ENCODE measurements around the gene GP1BB. TPM values are rescaled to one million over a fixed set of nuclear protein-coding genes. Genes with fewer than 3 reads are reported as not detected.

Gene GP1BB
- polyA plus RNA-seq, 2 of the 4 experiments (the other 2 are of a cell fraction), result 0.06 to 0.48 TPM

DNA sequence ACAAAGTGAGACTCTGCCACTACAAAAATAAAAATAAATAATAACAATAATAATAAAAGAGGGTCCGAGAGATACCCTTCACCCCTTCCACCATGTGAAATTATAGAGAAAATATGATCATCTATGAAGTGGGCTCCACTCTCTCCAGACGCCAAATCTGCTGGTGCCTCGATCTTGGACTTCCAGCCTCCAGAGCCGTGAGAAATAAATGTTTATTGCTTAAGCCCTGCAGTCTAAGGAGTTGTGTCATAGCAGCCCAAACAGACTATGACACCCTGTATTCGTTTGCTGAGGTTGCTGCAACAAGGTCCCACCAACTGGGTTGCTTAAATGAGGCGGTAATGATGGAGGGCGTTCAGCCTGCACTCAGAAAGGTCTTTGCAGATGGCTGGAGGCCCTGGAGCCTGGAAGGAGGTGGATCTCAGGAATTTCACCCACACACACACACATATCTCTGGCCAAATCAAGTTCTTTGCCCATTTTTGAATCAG, 16.6 kb upstream of the GP1BB start (continued):
- TF ChIP-seq HOXB5 (CRISPR knock-in tag; IDR thresholded peaks at IDR 0.05) (no peak), MYC (IDR thresholded peaks at IDR 0.05; ENCODE audit: borderline replicate concordance, low read length) (no peak)

DNA sequence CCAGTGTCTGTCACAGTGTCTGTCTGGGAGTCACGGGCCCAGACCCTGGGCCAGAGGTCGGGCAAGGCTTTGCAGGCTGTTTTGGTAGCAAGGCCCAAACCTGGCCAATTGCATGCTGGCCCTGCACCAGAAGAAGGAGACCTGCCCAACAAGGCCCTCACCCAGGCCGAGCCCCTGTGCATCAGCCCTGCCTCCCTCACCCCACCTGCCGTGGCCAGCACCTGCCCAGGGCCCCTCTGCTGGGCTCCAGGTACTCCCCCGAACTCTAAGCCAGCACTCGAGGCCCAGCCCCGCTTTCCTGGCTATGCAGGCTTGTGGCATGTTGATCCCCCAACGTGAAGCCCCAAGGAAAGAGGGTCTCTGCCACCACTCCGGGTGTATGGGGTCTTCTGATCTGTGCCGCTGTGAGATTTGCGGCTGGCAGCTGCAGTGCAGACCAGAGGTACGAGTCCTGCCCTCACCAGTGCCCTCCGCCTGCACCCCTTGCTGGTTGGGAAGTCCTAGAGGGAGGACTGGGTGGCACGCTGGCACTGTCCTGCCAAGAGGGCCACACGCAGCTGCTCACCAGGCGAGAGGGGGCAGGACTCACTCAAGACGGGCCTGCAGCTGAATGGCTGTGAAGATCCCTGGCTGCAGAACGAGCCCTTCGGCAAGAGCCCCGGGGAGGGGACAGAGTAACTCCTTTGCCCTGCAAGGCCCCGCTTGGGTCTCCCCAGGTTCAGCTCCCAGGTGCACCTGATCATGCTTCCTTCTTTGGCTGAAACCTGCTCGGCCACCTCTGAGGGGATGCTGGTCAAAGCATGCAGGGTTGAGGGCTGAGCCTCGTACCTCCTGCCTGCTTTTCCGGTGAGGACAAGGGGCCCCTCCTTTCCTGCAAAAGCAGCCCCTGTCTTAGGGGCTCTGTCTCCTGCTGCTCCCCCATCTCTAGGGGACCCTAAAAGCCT, 15.7 kb upstream of the GP1BB start:
- 84% methylated on average over 7 of the region's 24 CpGs for WGBS (ENCODE audit: missing lambda C conversion rate)
- POLR2A ChIA-PET, result no interaction called here
- H3K9me3 ChIP-seq, result no peaks in the 10 kb centered on the region
- DNase-seq (ENCODE audit: low read depth in 1 of 2, low spot score in 1 of 2) (no peak), FAIRE-seq (no peak), ATAC-seq (no peak)
- H3K4me1 ChIP-seq, result no peaks in the 10 kb centered on the region
- H3K27ac ChIP-seq, result no peak overlapping the region
- H3K4me2 ChIP-seq, result no peak overlapping the region
- TF ChIP-seq ZFP36 (IDR thresholded peaks at IDR 0.05; ENCODE audit: borderline replicate concordance, partially characterized antibody), result no peak
- TF ChIP-seq KDM1A (IDR thresholded peaks at IDR 0.05; ENCODE audit: low read depth), result no peak
- TF ChIP-seq PHF8 (IDR thresholded peaks at IDR 0.05; ENCODE audit: borderline replicate concordance, low read depth), result no peak
- no peak for TF ChIP-seq CHD2 (IDR thresholded peaks at IDR 0.05; ENCODE audit: low read length, partially characterized antibody)
- TF ChIP-seq, protein P1, sequence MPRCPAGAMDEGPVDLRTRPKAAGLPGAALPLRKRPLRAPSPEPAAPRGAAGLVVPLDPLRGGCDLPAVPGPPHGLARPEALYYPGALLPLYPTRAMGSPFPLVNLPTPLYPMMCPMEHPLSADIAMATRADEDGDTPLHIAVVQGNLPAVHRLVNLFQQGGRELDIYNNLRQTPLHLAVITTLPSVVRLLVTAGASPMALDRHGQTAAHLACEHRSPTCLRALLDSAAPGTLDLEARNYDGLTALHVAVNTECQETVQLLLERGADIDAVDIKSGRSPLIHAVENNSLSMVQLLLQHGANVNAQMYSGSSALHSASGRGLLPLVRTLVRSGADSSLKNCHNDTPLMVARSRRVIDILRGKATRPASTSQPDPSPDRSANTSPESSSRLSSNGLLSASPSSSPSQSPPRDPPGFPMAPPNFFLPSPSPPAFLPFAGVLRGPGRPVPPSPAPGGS (IDR thresholded peaks at IDR 0.05), result no peak
- no peak for TF ChIP-seq HOXB13 (CRISPR knock-in tag; IDR thresholded peaks at IDR 0.05; ENCODE audit: low read depth)
- no peak for TF ChIP-seq CHD4 (IDR thresholded peaks at IDR 0.05; ENCODE audit: borderline replicate concordance)
- no peak for TF ChIP-seq MYC (IDR thresholded peaks at IDR 0.05; ENCODE audit: borderline replicate concordance, low read length)
- no peak for TF ChIP-seq EHMT2 (IDR thresholded peaks at IDR 0.05; ENCODE audit: low read depth)
- no peak for TF ChIP-seq SMC3 (IDR thresholded peaks at IDR 0.05)
- no peak for TF ChIP-seq HOXA7 (CRISPR knock-in tag; IDR thresholded peaks at IDR 0.05)
- TF ChIP-seq, protein P2, sequence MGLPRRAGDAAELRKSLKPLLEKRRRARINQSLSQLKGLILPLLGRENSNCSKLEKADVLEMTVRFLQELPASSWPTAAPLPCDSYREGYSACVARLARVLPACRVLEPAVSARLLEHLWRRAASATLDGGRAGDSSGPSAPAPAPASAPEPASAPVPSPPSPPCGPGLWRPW (IDR thresholded peaks at IDR 0.05), result no peak
- TF ChIP-seq, protein P3, sequence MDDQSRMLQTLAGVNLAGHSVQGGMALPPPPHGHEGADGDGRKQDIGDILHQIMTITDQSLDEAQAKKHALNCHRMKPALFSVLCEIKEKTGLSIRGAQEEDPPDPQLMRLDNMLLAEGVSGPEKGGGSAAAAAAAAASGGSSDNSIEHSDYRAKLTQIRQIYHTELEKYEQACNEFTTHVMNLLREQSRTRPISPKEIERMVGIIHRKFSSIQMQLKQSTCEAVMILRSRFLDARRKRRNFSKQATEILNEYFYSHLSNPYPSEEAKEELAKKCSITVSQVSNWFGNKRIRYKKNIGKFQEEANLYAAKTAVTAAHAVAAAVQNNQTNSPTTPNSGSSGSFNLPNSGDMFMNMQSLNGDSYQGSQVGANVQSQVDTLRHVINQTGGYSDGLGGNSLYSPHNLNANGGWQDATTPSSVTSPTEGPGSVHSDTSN (IDR thresholded peaks at IDR 0.05), result no peak
- no peak for TF ChIP-seq JUN (IDR thresholded peaks at IDR 0.05)
- TF ChIP-seq ZC3H11A (IDR thresholded peaks at IDR 0.05), result no peak
- TF ChIP-seq NR3C1 (IDR thresholded peaks at IDR 0.05), result no peak
- TF ChIP-seq, protein P4, sequence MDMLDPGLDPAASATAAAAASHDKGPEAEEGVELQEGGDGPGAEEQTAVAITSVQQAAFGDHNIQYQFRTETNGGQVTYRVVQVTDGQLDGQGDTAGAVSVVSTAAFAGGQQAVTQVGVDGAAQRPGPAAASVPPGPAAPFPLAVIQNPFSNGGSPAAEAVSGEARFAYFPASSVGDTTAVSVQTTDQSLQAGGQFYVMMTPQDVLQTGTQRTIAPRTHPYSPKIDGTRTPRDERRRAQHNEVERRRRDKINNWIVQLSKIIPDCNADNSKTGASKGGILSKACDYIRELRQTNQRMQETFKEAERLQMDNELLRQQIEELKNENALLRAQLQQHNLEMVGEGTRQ (IDR thresholded peaks at IDR 0.05), result no peak
- TF ChIP-seq ESRRA (IDR thresholded peaks at IDR 0.05; ENCODE audit: borderline replicate concordance, low read length), result no peak
- TF ChIP-seq TP53 (CRISPR knock-in tag; IDR thresholded peaks at IDR 0.05), result no peak
- no peak overlapping the region for H3K4me3 ChIP-seq
- CTCF ChIA-PET, result no interaction called here

Measured in A549 (cell line).